Eye (tissue), 1 donor: ENCODE data around the gene ZNF335.

Experiments
- DNase-seq: peaks from one replicate; pipeline ENCODE4 v3.0.0-alpha.2; 2015

ZNF335 gene

DNA sequence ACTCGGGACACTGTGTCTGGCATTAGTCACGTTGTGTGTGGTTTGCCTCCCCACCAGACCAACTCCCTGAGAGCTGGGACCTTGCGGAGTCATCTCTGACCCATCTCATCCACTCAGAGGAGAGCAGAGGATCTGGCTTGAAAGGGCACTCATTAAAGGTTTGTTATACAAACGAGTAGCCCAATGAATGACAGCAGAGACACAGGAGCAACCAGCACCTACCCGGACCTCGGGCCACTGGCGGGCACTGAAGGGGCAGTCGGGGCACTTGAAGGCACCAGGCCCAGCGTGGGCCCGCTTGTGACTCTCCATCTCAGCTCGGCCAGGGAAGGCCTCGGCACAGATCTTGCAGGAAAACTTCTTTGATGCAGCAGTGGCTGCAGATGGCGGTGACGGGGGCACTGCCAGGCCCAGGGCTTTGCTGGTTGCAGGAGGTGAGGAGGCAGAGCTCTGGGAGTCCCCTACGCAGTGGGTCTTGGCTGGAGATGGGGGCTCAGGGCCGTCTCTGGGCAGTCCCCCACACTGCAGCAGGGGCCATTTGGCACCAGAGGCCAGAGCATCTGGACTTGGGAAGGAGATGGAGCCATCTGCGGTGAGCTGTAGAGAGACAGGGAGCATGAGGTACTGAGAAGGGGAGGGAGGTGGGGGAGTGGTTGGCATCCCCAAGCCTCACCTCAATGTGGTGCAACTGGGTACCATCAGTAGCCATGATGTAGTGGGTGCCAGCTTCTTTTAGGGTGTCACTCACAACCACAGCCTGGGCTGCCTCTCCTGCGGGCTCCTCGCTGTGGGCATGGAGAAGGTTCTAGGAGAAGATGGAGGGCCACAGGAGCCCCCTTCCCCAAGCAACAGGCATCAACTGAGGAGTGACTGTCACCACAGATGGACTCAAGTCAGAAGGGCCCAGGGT lies 19.8 kb downstream of the ZNF335 start:
- DNase-seq: no peak

DNA sequence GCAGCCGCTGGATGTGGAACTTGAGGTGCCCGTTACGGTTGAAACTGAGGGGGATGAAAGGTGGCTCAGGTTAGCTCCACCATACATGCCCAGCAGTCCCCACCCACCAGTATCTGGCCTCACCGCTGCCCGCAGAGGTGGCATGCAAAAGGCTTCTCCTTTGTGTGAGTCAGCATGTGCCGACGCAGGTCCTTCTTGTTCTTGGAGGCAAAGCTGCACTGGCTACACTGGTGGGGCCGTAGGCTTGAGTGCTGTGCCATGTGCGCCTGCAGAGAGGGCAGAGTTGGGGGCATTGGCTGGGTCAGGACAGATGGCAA lies 21.7 kb downstream of the ZNF335 start:
- DNase-seq: no peak

DNA sequence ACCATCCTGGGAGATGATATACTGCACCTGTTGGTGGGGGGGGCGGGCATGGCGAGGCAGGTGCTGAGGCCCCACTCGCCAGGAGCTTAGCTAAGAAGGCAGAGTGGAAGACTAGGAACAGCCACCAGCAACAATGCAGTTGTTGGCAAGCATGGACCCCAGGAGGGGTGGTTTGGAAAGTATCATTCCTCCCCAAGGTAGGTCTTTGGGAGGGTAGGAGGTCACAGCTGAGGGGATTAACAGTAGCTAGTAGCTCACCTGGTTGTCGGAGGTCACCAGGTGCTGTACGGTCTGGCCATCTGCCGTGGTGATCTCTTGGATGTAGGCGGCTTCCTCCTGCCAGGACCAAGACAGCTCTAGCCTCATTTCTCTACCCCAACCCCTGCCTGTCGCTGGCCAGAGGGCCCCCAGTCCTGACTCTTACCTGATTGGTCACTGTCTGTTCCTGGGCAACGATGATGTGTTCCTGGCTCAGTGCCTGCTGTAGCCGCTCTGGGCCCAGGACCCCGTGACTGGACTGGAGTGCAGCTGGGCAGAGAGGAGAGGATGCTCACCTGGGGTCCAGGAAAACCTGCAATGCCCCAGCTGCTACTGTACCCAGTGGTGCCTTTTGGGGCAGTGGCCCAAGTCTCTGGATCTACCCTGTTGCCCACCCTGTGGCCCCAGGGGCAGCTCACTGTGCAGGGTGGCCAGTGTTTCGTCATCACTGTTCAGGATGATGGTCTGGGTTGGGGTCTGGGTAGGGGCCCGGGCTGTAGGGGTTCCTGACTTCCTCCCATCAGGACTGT lies 22.3 kb downstream of the ZNF335 start:
- no peak for DNase-seq

DNA sequence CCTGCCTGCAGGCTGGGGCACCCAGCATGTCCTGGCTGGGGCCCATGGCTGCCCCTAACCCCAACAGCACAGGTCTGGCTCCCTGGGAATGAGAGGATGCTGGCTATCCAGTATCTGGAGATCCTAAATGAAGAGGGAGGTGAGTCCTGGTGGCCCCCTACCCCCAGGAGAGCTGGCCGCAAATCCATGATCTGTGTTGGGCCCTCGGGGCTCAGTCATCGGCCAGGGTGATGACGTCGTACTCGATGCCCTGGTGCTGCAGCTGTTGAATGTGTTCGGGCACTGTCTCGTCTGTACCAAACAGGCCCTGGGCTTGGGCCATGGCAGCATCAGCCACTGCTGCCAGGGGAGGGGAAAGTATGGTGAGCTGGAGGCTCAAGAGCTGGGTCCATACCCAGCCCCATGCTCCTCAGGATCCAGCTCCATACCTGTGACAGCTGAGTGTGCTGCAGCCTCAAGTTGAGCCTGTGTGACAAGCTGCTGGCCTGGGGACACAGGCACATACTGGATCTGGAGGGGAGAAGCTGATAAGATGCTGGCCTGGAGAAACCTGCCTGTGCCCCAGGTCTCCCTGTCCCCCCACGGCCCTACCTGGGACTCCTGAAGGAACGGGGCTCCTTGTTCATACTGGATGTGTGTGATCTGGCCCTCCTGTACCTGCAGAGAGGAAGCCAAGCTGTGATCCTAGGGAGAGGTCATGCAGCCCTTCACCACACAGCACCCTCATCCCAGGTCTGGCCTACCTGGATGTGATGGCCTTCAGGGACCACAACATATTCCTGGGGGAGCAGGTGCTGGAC lies 23.1 kb downstream of the ZNF335 start:
- no peak for DNase-seq

DNA sequence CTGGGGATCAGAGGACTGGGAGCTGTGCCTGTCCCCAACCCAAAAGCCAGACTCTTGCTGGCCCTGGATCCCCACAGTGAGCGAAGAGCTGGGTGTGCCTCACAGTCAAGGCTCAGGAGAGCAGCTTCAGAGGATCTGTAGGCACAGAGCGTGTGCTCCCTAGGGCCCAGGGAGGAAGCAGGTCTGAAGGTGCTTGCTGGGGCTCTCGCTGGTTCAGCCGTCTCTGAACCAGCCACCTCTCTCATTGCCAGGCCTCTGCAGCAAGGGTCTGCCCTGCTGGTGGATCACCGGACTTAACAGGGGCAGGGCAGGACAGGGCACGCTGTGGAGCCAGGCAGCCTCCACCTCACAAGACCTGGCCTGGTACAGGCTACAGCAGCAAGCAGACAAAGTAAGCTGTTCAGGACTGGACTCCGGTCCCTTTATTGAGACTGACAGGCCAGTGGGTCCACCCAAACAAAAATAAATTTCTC lies 23.7 kb downstream of the ZNF335 start:
- no peak for DNase-seq

DNA sequence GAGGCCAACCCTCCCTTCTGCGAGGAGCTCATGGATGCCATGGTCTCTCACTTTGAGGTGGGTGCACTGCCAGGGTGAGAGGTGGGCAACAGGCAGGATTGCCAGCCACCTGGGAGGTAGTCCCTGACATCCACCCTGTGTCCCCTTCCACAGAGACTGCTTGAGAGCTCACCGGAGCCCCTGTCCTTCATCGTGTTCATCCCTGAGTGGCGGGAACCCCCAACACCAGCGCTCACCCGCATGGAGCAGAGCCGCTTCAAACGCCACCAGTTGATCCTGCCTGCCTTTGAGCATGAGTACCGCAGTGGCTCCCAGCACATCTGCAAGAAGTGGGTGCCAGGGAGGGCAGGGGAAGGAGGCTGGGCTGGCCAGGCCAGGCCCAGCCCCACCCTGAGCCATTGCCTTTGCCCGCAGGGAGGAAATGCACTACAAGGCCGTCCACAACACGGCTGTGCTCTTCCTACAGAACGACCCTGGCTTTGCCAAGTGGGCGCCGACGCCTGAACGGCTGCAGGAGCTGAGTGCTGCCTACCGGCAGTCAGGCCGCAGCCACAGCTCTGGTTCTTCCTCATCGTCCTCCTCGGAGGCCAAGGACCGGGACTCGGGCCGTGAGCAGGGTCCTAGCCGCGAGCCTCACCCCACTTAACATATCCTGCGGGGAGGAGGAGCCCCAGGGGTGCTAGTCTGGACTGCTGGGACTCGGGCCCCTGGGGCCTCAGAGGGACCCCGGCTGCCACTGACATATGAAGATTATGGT lies 24.7 kb downstream of the ZNF335 start:
- DNase-seq: no peak

DNA sequence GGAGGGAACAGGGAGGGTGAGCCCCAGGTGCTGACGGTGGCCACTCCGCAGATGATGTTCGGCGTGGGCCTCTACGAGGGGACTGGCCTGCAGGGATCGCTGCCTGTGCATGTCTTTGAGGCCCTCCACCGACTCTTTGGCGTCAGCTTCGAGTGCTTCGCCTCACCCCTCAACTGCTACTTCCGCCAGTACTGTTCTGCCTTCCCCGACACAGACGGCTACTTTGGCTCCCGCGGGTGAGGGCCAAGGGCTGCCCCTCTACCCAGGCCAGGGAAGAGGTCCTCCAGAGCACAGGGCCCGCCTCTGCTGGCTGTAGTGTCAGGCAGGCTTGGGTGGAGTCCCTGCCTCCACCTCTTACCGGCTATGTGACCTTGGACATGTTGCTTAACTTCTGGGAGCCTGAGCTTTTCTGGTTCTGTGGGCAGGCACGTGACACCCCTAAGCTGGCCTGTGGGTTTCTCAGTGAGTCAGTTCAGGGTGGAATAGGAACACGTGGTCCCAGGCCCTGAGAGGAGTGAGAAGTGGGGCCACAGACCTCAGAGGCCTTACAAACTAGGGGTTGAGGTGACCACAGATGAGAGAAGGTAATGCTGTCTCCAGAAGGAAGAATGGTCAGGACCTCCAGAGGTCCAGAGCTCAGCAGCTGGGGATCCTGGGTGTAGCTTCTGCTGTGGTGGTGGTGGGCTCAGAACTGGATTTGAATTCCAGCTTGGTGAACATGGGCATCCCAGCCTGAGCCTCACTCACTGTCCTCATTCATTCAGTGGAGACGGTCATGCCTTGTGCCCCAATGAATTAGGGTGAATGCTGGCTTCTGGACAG lies 25.6 kb downstream of the ZNF335 start:
- DNase-seq: no peak

DNA sequence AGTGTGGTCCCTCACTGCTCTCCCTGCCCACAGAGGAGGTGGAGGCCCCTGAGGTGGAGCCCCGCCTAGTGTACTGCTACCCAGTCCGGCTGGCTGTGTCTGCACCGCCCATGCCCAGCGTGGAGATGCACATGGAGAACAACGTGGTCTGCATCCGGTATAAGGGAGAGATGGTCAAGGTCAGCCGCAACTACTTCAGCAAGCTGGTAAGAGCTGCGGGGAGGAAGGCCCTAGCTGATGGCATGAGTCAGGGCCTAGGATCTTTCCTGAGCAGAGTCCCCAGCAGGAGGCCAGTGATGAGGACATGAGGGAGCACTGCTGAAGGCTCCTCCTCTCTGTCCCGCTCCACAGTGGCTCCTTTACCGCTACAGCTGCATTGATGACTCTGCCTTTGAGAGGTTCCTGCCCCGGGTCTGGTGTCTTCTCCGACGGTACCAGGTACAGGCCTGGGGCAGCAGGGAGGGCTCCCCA lies 26.3 kb downstream of the ZNF335 start:
- no peak for DNase-seq

DNA sequence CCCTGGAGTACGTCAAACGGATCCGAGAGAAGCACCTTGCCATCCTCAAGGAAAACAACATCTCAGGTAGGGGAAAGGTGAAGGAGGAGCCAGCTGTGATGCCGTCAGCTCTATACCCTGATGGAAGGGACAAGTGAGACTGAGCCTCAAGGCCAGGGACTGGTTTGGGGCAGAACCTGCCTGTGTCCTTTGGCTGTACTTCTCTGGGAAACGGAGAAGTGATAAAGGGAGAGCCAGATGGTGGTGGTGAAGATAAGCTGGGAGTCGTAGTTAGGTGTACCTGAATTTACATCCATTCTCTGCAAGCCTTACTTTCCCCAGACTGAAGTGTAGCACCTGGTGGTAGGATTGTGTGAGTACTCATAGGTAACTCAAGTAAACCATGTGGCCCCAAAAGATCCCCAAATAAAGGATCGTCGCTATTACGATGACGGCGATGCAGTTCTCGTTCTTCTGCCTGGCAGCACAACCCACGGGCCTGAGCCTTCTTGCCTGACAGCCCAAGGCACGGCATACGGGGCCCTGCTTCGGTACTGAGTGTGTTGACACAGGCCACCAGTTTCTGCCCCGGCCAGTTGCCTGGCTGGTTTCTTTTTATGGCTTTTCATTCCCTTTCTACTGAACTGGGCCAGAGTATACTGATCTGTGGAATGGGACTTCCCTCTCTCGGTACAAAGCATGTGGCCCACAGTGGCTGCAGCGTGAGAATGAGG lies 26.9 kb downstream of the ZNF335 start:
- DNase-seq: no peak

DNA sequence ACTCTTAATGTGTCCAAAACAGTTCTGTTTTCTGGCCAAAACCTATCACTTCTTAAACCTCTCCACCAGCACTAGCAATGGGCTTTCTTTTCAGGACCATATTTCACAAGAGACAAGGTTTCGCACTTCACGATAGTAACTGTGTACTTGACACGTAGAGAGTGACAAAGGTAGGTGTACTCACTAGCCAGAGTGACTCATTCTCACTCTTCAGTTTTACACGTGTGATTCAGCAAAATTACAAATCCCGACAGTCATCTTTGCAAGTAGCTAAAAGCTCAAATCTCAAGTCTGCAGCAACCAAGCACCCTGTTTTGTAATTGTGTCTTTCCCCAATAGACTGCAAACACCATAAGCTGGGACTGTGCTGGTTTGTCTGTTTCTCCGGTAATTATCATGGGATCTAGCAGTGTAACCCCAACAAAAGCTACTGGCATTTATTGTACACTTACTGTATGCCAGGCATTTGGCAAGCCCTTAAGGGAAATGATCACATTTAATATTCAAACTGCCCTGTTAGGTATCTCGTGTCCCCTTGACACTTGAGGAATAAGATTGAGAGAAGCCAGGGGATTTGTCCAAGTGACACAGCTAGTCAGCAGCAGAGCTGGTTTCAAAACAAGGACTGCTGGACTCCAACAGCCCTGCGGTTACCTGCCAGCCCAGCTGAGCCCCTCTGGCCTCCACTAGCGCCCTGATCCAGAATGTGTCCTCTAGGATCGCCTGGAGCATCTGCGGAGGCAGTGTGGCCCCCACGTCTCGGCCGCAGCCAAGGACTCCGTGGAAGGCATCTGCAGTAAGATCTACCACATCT lies 27.6 kb downstream of the ZNF335 start:
- DNase-seq: no peak

DNA sequence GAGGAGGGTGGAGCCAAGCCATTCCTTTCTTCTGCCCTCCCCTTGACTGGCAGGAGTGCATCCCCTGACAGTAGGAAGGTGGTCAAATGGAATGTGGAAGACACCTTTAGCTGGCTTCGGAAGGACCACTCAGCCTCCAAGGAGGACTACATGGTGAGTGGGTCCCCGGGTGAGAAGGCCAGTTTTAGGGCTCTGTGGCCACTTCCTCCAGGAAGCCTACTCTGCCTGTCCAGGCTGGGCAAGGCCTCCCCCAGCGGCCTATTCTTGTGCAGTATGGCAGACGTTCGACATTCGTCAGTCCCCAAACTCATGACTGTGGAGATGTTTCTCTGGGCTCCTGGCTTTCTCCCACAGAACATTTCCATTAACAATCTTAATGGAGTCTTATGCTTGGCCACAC lies 28.4 kb downstream of the ZNF335 start:
- no peak for DNase-seq

DNA sequence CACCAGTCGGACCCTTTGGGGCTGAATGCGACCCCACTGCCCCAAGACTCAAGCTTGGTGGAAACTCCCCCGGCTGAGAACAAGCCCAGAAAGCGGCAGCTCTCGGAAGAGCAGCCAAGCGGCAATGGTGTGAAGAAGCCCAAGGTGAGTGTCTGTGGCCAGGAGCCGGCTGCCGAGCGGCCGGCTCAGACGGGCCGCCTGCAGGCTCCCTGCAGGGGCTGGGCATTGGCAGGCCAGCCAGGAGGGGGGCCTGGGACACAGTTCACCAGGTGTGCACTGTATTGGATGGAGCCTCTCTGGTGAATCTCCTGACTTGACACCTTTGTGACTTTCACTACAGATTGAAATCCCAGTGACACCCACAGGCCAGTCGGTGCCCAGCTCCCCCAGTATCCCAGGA lies 31.5 kb downstream of the ZNF335 start:
- DNase-seq: no peak

DNA sequence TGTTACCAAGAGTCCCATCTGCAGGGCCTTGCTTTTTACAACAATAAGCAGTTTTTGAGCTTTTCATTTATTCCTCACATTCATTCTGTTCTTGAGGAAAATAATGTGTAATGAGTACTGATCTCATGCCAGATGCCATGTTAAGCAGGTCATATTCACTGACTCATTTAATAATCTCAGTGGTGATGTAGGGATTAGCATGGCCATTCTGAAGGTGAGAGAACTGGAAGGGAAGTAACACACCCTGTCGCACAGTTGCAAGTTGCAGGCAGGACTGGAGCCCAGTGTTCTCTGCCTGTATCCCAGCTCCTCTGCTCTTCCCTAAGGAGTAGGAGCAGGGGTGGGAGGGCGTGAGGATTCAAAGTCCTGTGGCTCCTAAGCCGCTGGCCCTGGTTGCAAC lies 31.9 kb downstream of the ZNF335 start:
- no peak for DNase-seq

DNA sequence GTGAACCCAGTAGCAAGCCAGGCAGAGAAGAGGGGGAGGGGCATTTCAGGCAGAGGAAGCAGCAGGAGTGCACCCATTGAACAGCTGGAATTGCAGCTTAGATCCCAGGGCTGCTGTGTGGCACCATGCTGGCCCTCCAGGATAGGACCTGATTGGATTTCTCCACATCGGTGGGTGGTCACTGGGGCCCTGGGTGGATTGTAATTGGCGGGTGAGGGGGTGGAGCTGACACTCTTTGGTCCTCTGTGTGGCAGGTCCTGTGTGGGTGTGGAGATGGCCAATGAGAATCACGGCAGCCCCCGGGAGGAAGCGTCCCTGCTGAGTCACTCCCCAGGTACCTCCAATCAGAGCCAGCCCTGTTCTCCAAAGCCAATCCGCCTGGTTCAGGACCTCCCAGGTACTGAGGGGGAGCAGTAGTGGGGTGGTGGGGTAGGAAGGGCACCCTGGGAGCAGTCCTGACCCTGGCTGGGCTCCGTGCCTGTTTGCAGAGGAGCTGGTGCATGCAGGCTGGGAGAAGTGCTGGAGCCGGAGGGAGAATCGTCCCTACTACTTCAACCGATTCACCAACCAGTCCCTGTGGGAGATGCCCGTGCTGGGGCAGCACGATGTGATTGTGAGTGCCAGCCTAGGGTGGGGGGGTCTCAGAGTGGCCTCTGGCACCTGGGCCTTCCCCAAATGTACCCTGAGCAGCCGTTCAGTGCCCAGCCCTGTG lies 33.1 kb downstream of the ZNF335 start:
- DNase-seq: no peak

DNA sequence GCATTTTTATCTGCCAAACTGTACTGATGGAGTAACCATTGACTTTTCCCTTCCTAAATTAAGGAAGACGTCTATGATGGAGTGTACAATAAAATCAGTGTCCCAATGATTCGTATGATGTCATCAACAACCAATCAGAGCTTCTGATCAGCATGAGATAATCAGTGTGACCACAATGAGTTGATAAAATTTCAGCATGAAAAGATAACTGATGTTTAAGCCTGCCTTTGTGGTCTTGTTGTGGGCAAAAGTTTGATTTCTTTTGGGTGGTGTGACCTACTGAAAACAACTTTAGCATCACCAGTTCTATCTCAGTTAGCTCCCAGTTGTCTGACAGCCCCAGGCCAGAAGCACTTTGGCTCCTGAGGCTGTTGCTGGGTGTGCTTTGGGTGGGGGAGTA lies 34.2 kb downstream of the ZNF335 start:
- no peak for DNase-seq

DNA sequence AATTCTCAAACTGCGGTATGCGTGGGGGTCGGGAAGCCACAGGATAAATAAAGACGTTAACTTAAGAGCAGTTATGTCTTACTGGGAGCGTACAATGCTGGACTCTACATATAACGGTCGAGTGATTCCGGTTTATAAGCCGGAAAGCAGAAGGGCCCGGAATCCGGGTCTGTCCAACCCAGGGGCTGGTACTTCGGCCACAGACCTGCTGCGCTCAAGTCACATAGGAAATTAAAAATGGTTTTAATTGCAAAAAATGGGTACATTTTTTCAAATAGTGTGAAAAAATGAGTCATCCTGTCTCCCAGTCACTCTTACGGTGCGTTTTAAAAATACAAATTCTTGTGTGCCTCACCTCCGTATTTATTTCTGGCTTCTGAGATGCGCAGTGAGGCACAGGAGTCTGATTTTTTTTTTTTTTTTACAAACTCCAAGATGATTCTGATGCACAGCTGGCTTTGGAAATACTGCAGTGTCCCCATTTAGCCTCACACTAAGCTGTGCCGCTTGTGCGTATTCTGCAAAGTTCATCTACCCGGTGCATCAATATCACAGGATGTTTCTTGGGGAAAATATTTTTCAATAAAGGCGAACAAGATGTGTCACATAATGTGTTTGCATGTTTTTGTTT lies 36.5 kb downstream of the ZNF335 start:
- no peak for DNase-seq

DNA sequence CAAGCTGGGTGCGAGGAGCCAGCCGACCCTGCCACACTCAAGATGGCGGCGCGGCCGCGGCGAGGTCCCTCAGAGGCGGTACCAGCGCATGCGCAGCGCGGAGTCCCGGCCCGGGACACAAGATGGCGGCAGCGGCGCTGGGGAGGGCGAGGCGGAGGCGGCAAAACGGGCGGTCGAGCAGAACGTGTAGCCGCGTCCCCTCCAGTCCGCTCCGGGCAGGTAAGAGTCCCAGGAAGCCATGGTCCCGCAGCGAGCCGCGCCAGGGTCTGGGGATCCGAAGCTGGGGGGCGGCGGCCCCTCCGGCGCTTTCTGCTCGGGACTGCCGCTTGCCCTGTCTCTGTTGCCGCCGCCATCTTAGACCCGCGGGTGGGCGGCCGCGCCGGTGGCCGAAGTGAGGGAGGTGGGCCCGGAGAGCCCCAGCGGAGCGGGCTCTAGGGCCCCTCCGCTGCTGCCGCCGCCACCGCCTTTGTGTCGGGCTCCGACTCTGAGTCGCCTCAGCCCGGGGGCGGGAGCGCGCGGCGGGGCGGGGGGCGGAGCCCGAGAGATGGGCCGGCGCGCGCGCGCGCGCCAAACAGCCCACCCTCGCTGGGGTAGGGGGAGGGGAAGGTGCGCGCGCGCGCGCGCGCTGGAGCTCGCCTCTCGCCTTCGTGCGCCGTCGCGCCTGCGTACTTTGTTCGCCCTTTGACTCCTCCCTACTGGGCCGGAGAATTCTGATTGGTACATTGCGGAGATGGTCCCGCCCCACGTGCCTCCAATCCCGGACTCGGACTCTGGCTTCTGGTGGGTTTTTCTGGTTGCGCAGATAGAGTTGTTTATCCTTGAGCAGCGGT lies 37.2 kb downstream of the ZNF335 start, which contains the start of gene PCIF1:
Gene PCIF1 (plus strand): TSS at position 98 of the 830 bp plus-strand sequence. CDS start 4,317 bp downstream, outside the sequence.
- peak; percentile 100 for DNase-seq
